IMR-90 (cell line): ENCODE measurements around the gene MAPK11. TPM values are rescaled to one million over a fixed set of nuclear protein-coding genes. Genes with fewer than 3 reads are reported as not detected.

Experiments used
- ATAC-seq: fragments of 200-7000 bp; cut with Tn5 transposase; 2 replicates; pipeline ENCODE4 v1.9.1; 2020; ENCODE audit warnings: low read depth, mild to moderate bottlenecking, moderate library complexity
- BruUV-seq: library from RNA; stranded (reverse); fragments of 400-500 nt; replicated peaks from 2 replicates; lab custom pipeline; 2021; lab: Mats Ljungman, UMichigan
- CTCF ChIA-PET: fragments of 300-600 bp; formaldehyde crosslinking; extraction: SDS; loops from one replicate; lab custom pipeline; 2021; ENCODE audit warnings: antibody characterized with exemption; lab: Yijun Ruan, JAX
- POLR2A ChIA-PET: fragments of 300-600 bp; sonication (Branson Sonifier 250); formaldehyde crosslinking; loops from one replicate; lab custom pipeline; 2022; ENCODE audit warnings: antibody characterized with exemption; ENCODE audit not compliant: unreplicated experiment; lab: Charles Lee
- DNase-seq: peaks from one replicate; pipeline ENCODE4 v3.0.0; 2013
- H2AFZ ChIP-seq: replicated peaks from 2 replicates; pipeline ENCODE3; 2013; ENCODE audit warnings: low read length, mild to moderate bottlenecking; ENCODE audit not compliant: poor library complexity
- H2AK5ac ChIP-seq: 2 replicates; pipeline ENCODE4 v1.6.1; 2013; ENCODE audit warnings: low read depth, low read length, inconsistent platforms
- H2AK9ac ChIP-seq: replicated peaks from 2 replicates; pipeline ENCODE3; 2013; ENCODE audit warnings: mild to moderate bottlenecking, low read depth, low read length, moderate library complexity; ENCODE audit not compliant: poor library complexity
- H2BK120ac ChIP-seq: 2 replicates; pipeline ENCODE4 v1.6.1; 2013; ENCODE audit warnings: low read depth, low read length, inconsistent platforms
- H2BK15ac ChIP-seq: 3 replicates; pipeline ENCODE4 v1.6.1; 2013; ENCODE audit warnings: low read depth, low read length, inconsistent platforms
- H2BK20ac ChIP-seq: 2 replicates; pipeline ENCODE4 v1.6.1; 2013; ENCODE audit warnings: low read depth, mild to moderate bottlenecking, inconsistent platforms, low read length, moderate library complexity
- H2BK5ac ChIP-seq: 2 replicates; pipeline ENCODE4 v1.6.1; 2013; ENCODE audit warnings: mild to moderate bottlenecking, low read depth, low read length, inconsistent platforms; ENCODE audit not compliant: poor library complexity, severe bottlenecking
- H3K14ac ChIP-seq: replicated peaks from 2 replicates; pipeline ENCODE4 v1.6.1; 2013; ENCODE audit warnings: low read depth, low read length, inconsistent platforms
- H3K18ac ChIP-seq: 2 replicates; pipeline ENCODE4 v1.6.1; 2013; ENCODE audit warnings: low read depth, low read length, control low read depth
- H3K23ac ChIP-seq: 2 replicates; pipeline ENCODE4 v1.6.1; 2013; ENCODE audit warnings: low read depth, low read length, inconsistent platforms
- H3K27ac ChIP-seq: 2 replicates; pipeline ENCODE4 v1.5.1; 2013; ENCODE audit warnings: mild to moderate bottlenecking, control low read depth, low read length; ENCODE audit not compliant: insufficient read depth
- H3K27me3 ChIP-seq: 2 replicates; pipeline ENCODE4 v1.6.1; 2013; ENCODE audit warnings: low read length; ENCODE audit not compliant: control insufficient read depth, insufficient read depth
- H3K36me3 ChIP-seq: 2 replicates; pipeline ENCODE4 v1.6.1; 2013; ENCODE audit warnings: low read length, mixed read lengths; ENCODE audit not compliant: control insufficient read depth, insufficient read depth
- H3K4ac ChIP-seq: 2 replicates; pipeline ENCODE4 v1.6.1; 2013; ENCODE audit warnings: low read depth, low read length, inconsistent platforms
- H3K4me1 ChIP-seq: 2 replicates; pipeline ENCODE4 v1.6.1; 2013; ENCODE audit warnings: low read length, mixed read lengths; ENCODE audit not compliant: control insufficient read depth, insufficient read depth
- H3K4me2 ChIP-seq: 2 replicates; pipeline ENCODE4 v1.6.1; 2013; ENCODE audit warnings: low read depth, mild to moderate bottlenecking, control low read depth, low read length, moderate library complexity
- H3K4me3 ChIP-seq: 2 replicates; pipeline ENCODE4 v1.5.1; 2013; ENCODE audit warnings: low read depth, mild to moderate bottlenecking, control low read depth, low read length, moderate library complexity; ENCODE audit not compliant: insufficient read depth
- H3K56ac ChIP-seq: 2 replicates; pipeline ENCODE4 v1.6.1; 2013; ENCODE audit warnings: low read length, inconsistent platforms; ENCODE audit not compliant: insufficient read depth; ENCODE audit errors: extremely low read depth
- H3K79me1 ChIP-seq, 2 experiments: 2 replicates each; pipeline ENCODE4 v1.6.1; 2013; ENCODE audit warnings: low read length in 2 of 2, inconsistent platforms in 1 of 2, low read depth in 1 of 2
- H3K9ac ChIP-seq: 2 replicates; pipeline ENCODE4 v1.6.1; 2013; ENCODE audit warnings: low read depth, low read length, control low read depth
- H3K9me1 ChIP-seq: 2 replicates; pipeline ENCODE4 v1.6.1; 2013; ENCODE audit warnings: low read length, inconsistent platforms; ENCODE audit not compliant: insufficient read depth
- H3K9me3 ChIP-seq: 2 replicates; pipeline ENCODE4 v1.6.1; 2013; ENCODE audit warnings: low read length; ENCODE audit not compliant: control insufficient read depth, insufficient read depth
- H4K20me1 ChIP-seq: 2 replicates; pipeline ENCODE4 v1.6.1; 2013; ENCODE audit warnings: low read length, inconsistent platforms; ENCODE audit not compliant: insufficient read depth
- H4K5ac ChIP-seq: 2 replicates; pipeline ENCODE4 v1.6.1; 2013; ENCODE audit warnings: mild to moderate bottlenecking, low read depth, low read length, control low read depth
- H4K8ac ChIP-seq, 2 experiments: 2 replicates each; pipeline ENCODE4 v1.6.1; 2013; ENCODE audit warnings: low read depth in 2 of 2, low read length in 2 of 2, control low read depth in 1 of 2, inconsistent platforms in 1 of 2
- H4K91ac ChIP-seq: 2 replicates; pipeline ENCODE4 v1.6.1; 2013; ENCODE audit warnings: low read depth, low read length, inconsistent platforms; ENCODE audit not compliant: insufficient read depth
- BHLHE40 ChIP-seq: fragments of 150-350 bp; IDR thresholded peaks from 2 replicates; pipeline ENCODE4 v1.6.1; 2016; ENCODE audit warnings: mild to moderate bottlenecking, low read depth, low read length
- MAZ ChIP-seq: IDR thresholded peaks from 2 replicates; pipeline ENCODE4 v1.6.1; 2012; ENCODE audit warnings: low read depth, mild to moderate bottlenecking, low read length, improper control_type of control experiment, moderate library complexity, borderline replicate concordance
- NFE2L2 ChIP-seq: fragments of 150-350 bp; IDR thresholded peaks from 2 replicates; pipeline ENCODE4 v1.6.1; 2016; ENCODE audit warnings: low read depth, mild to moderate bottlenecking, low read length
- POLR2A ChIP-seq: IDR thresholded peaks from 2 replicates; pipeline ENCODE4 v1.6.1; 2012; ENCODE audit warnings: mild to moderate bottlenecking, low read depth, low read length
- RFX5 ChIP-seq: IDR thresholded peaks from 2 replicates; pipeline ENCODE4 v1.8.0; 2012; ENCODE audit warnings: low read depth, mild to moderate bottlenecking, low read length, moderate library complexity
- WGBS, 2 experiments: methylation state at CpG; one replicate each; pipeline versions ENCODE4 v1.1.5 to v1.1.7; 2013; ENCODE audit warnings: missing lambda C conversion rate in 2 of 2; ENCODE audit not compliant: insufficient read length in 1 of 2; ENCODE audit errors: extremely low coverage in 2 of 2; 5-methylcytosine and 5-hydroxymethylcytosine counted together
- dilution Hi-C: fragments of 300-500 bp; cut with HindIII; formaldehyde crosslinking; loops from one replicate; pipeline ENCODE4 v1.14.3; 2018; ENCODE audit warnings: low sequenced_read_pairs; ENCODE audit not compliant: unreplicated experiment
- in situ Hi-C: fragments of 300-500 bp; cut with MboI; formaldehyde crosslinking; loops from 3 replicates; pipeline ENCODE4 v1.14.3; 2019; ENCODE audit warnings: low sequenced_read_pairs, inconsistent platforms, mixed read lengths
- intact Hi-C: fragments of 100-400 bp; cut with micrococcal nuclease; formaldehyde crosslinking; loops from 2 replicates; pipeline ENCODE4 v1.10.0; 2022
- polyA plus RNA-seq, 3 experiments: library from polyadenylated mRNA; depleted of rRNA; stranded (reverse); fragments of >200 nt; gene quantifications; 2 replicates each; pipeline ENCODE4 v1.2.3, GENCODE V29; 2012; ENCODE audit warnings: low replicate concordance in 1 of 3
- total RNA-seq: library from RNA; depleted of rRNA; stranded (reverse); fragments of >200 nt; gene quantifications from 2 replicates; pipeline ENCODE4 v1.2.3, GENCODE V29; 2012
- TF ChIP-seq, protein P1 (sequence below): conservative IDR thresholded peaks from 2 replicates; pipeline ENCODE4 v1.5.1; 2012; ENCODE audit warnings: mild to moderate bottlenecking, low read depth, low read length, improper control_type of control experiment
- TF ChIP-seq, protein P2 (sequence below): fragments of 150-350 bp; IDR thresholded peaks from 2 replicates; pipeline ENCODE4 v1.6.1; 2016; ENCODE audit warnings: low read depth, mild to moderate bottlenecking, low read length, moderate library complexity, borderline replicate concordance

MAPK11 gene
- total and polyA plus RNA-seq, 2 of the 4 experiments (the other 2 are of a cell fraction) = 8.1 to 14.4 TPM

GRCh38 chr22:50286701-50287318 is 16.6 kb upstream of the MAPK11 start:
- Histone ChIP-seq H3K36me3 (peaks cover 82% of the 10 kb centered on the region), H3K9ac (no peak overlapping the region), H2AK5ac (no peak overlapping the region), H3K9me3 (no peaks in the 10 kb centered on the region), H3K18ac (no peak overlapping the region), H3K9me1 (no peaks in the 10 kb centered on the region), H4K91ac (no peak overlapping the region), H3K4me2 (no peak overlapping the region), H2AK9ac (no peak overlapping the region), H4K8ac (no peak overlapping the region), H3K27me3 (no peaks in the 10 kb centered on the region), H2BK20ac (no peak overlapping the region), H3K4me3 (no peak overlapping the region), H3K27ac (no peak overlapping the region), H3K14ac (no peak overlapping the region), H3K79me1 (peaks cover 12 to 54% of the 10 kb centered on the region in 2 experiments; a peak in 3 of 4 replicates), H4K5ac (no peak overlapping the region), H2AFZ (no peak overlapping the region), H3K23ac (no peak overlapping the region), H2BK120ac (no peak overlapping the region), H2BK5ac (no peak overlapping the region), H4K20me1 (peaks cover 72% of the 10 kb centered on the region), H3K56ac (no peak overlapping the region), H2BK15ac (no peak overlapping the region), H3K4ac (no peak overlapping the region), H3K4me1 (peaks cover 10% of the 10 kb centered on the region)
- no peak for TF ChIP-seq NFE2L2
- TF ChIP-seq, protein P1, sequence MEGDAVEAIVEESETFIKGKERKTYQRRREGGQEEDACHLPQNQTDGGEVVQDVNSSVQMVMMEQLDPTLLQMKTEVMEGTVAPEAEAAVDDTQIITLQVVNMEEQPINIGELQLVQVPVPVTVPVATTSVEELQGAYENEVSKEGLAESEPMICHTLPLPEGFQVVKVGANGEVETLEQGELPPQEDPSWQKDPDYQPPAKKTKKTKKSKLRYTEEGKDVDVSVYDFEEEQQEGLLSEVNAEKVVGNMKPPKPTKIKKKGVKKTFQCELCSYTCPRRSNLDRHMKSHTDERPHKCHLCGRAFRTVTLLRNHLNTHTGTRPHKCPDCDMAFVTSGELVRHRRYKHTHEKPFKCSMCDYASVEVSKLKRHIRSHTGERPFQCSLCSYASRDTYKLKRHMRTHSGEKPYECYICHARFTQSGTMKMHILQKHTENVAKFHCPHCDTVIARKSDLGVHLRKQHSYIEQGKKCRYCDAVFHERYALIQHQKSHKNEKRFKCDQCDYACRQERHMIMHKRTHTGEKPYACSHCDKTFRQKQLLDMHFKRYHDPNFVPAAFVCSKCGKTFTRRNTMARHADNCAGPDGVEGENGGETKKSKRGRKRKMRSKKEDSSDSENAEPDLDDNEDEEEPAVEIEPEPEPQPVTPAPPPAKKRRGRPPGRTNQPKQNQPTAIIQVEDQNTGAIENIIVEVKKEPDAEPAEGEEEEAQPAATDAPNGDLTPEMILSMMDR = no peak
- no peak for TF ChIP-seq RFX5
- no peak for TF ChIP-seq MAZ
- TF ChIP-seq BHLHE40 = no peak
- no peak for TF ChIP-seq POLR2A
- TF ChIP-seq, protein P2, sequence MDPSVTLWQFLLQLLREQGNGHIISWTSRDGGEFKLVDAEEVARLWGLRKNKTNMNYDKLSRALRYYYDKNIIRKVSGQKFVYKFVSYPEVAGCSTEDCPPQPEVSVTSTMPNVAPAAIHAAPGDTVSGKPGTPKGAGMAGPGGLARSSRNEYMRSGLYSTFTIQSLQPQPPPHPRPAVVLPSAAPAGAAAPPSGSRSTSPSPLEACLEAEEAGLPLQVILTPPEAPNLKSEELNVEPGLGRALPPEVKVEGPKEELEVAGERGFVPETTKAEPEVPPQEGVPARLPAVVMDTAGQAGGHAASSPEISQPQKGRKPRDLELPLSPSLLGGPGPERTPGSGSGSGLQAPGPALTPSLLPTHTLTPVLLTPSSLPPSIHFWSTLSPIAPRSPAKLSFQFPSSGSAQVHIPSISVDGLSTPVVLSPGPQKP = no peak
- CTCF ChIA-PET = no interaction called here
- in situ Hi-C loops = no loop called here
- dilution Hi-C loops = no loop called here
- DNase-seq = no peak
- ATAC-seq = no peak
- intact Hi-C loops = no loop called here
- WGBS, 2 experiments = 94% methylated on average over 6 of the region's 40 CpGs; no CpG with 5 or more reads in 1 of the 2 experiments
- POLR2A ChIA-PET = no interaction called here
- BruUV-seq = no TSS peak
